Heart right ventricle (tissue), 16 donors: ENCODE data around the gene NR3C1. TPM values are rescaled to one million over a fixed set of nuclear protein-coding genes. Genes with fewer than 3 reads are reported as not detected.

Experiments
- ATAC-seq, 8 donors: fragments of 200-7000 bp; cut with Tn5 transposase; one replicate each; pipeline ENCODE4 v1.9.1; 2020; ENCODE audit warnings: mild to moderate bottlenecking in 8 of 8, moderate library complexity in 8 of 8, moderate number of reproducible peaks in 1 of 8
- DNase-seq, 2 donors: peaks; one replicate each; pipeline ENCODE4 v3.0.0-alpha.2; 2020
- H3K27ac ChIP-seq, 10 donors: fragments of 200-600 bp; sonication (generic) in 2 of 10; one replicate each; pipeline versions ENCODE4 v1.5.0 to v1.8.0; 2020 to 2022; ENCODE audit warnings: mild to moderate bottlenecking in 3 of 10
- H3K27me3 ChIP-seq, 7 donors: fragments of 200-600 bp; one replicate each; pipeline ENCODE4 v1.8.0; 2021 to 2022; ENCODE audit warnings: mild to moderate bottlenecking in 2 of 7
- H3K36me3 ChIP-seq, 9 donors: fragments of 200-600 bp; sonication (generic) in 1 of 9; one replicate each; pipeline versions ENCODE4 v1.5.0 to v1.8.0; 2020 to 2022; ENCODE audit warnings: mild to moderate bottlenecking in 2 of 9
- H3K4me1 ChIP-seq, 9 donors: fragments of 200-600 bp; sonication (generic) in 1 of 9; one replicate each; pipeline versions ENCODE4 v1.5.0 to v1.8.0; 2020 to 2022; ENCODE audit warnings: mild to moderate bottlenecking in 4 of 9
- H3K4me3 ChIP-seq, 10 donors: fragments of 200-600 bp; sonication (generic) in 2 of 10; one replicate each; pipeline versions ENCODE4 v1.5.0 to v1.8.0; 2020 to 2022; ENCODE audit warnings: mild to moderate bottlenecking in 7 of 10, moderate library complexity in 2 of 10
- H3K9me3 ChIP-seq, 11 donors: fragments of 200-600 bp in 10 of 11; sonication (generic) in 2 of 11; one replicate each; pipeline versions ENCODE4 v1.5.0 to v1.8.0; 2013 to 2022; ENCODE audit warnings: mild to moderate bottlenecking in 2 of 11, control low read depth in 1 of 11, moderate library complexity in 1 of 11
- CTCF ChIP-seq, 9 donors: fragments of 200-600 bp; sonication (generic) in 2 of 9; IDR thresholded peaks; one replicate each; pipeline versions ENCODE4 v1.5.0 to v1.8.0; 2021 to 2022; ENCODE audit warnings: antibody characterized with exemption in 9 of 9, mild to moderate bottlenecking in 5 of 9, moderate library complexity in 1 of 9
- WGBS, 2 donors: extraction: QIAGEN DNeasy Blood & Tissue Kit; methylation state at CpG; one replicate each; pipeline ENCODE4 v1.1.7; 2013; ENCODE audit warnings: inconsistent platforms in 1 of 2; 5-methylcytosine and 5-hydroxymethylcytosine counted together
- intact Hi-C, 10 donors: fragments of 100-400 bp; cut with DNase I; formaldehyde crosslinking; loops; one replicate each; pipeline versions ENCODE4 v1.11.1 to v1.14.2; 2022
- polyA plus RNA-seq, 2 donors: library from polyadenylated mRNA; stranded (reverse); fragments of 200-250 nt; gene quantifications; one replicate each; pipeline ENCODE4 v1.2.3, GENCODE V29; 2013
- total RNA-seq, 10 donors: library from RNA; stranded (reverse); fragmentation: NEBNext Ultra II Directional in 3 of 10; extraction: Animal tissue kit (Norgen Biotek cat#: 25700) in 3 of 10; gene quantifications; one replicate each; pipeline versions ENCODE4 v1.2.1 to v1.2.4, GENCODE V29; 2021 to 2023
- donor health status: Arrhythmogenic right ventricular cardiomyopathy.
- donor health status: ischemic (EF 13 %, LVEDD 7.1; RV severe dilation, severe dysfunction).
- donor health status: healthy with polysubstance abuse.
- donor health status: DM: no; HTN: yes; CAD: no.
- donor health status: DM: no; HTN: no; CAD: no.
- donor health status: ischemic (EF 25% LVEDD 6.9; RV normal size, moderate dysfunction).
- donor health status: ischemic (EF 25% LVEDD 5.7; RV mildly dilated, moderate dysfunction).
- donor health status: healthy.
- donor health status: DM: yes; HTN: yes; CAD: no.
- donor health status: Ischemic cardiomyopathy.
- donor health status: ischemic (EF 35%, LVEDD 5.7; RV mildly dilated, moderate dysfunction).
- donor health status: nonischemic (EF 11% LVEDD 7.7; RV severe dilation, severe dysfunction).
- donor health status: DM: yes; HTN: yes; CAD: no.
- donor health status: PGD.
- donor health status: ischemic (EF 29% LVEDD 5.4; RV normal size, mild dysfunction).
- donor health status: nonischemic (EF 23%, LVEDD 6.1; RV moderate dilation, normal function).

The NR3C1 gene
- total and polyA plus RNA-seq, 12 donors, result 11.0 to 62.3 (median 44.6) TPM

- H3K36me3 ChIP-seq, result no peaks in the 10 kb centered on the region
- WGBS, 2 donors, result 94 to 96% methylated on average over 11 of the region's 11 CpGs
- DNase-seq (no peak), ATAC-seq (no peak)
- H3K4me3 ChIP-seq, result no peak overlapping the region
- peaks cover 0 to 32% (median 10%) of the 10 kb centered on the region in 9 donors for H3K4me1 ChIP-seq
- H3K9me3 ChIP-seq, result no peaks in the 10 kb centered on the region
- H3K27ac ChIP-seq, result no peak overlapping the region
- intact Hi-C loops, result no loop called here
- no peaks in the 10 kb centered on the region for H3K27me3 ChIP-seq
- no peak for TF ChIP-seq CTCF (IDR thresholded peaks at IDR 0.05)
Measured at GRCh38 chr5:143245929-143246561, 157.4 kb downstream of the NR3C1 start.

- 72 to 97% methylated on average over 2 of the region's 2 CpGs for WGBS, 2 donors
- no peaks in the 10 kb centered on the region for H3K36me3 ChIP-seq
- no peaks in the 10 kb centered on the region for H3K27me3 ChIP-seq
- peak overlapping the region in 4 of 10 donors; percentile 53 to 76 (median 70) for H3K27ac ChIP-seq
- H3K9me3 ChIP-seq, result no peaks in the 10 kb centered on the region
- DNase-seq (no peak), ATAC-seq (no peak)
- intact Hi-C loops, result no loop called here
- no peak overlapping the region for H3K4me3 ChIP-seq
- no peak for TF ChIP-seq CTCF (IDR thresholded peaks at IDR 0.05)
- H3K4me1 ChIP-seq, result peaks cover 0 to 29% (median 10%) of the 10 kb centered on the region in 9 donors
Measured at GRCh38 chr5:143244990-143245389, 158.5 kb downstream of the NR3C1 start.

DNA sequence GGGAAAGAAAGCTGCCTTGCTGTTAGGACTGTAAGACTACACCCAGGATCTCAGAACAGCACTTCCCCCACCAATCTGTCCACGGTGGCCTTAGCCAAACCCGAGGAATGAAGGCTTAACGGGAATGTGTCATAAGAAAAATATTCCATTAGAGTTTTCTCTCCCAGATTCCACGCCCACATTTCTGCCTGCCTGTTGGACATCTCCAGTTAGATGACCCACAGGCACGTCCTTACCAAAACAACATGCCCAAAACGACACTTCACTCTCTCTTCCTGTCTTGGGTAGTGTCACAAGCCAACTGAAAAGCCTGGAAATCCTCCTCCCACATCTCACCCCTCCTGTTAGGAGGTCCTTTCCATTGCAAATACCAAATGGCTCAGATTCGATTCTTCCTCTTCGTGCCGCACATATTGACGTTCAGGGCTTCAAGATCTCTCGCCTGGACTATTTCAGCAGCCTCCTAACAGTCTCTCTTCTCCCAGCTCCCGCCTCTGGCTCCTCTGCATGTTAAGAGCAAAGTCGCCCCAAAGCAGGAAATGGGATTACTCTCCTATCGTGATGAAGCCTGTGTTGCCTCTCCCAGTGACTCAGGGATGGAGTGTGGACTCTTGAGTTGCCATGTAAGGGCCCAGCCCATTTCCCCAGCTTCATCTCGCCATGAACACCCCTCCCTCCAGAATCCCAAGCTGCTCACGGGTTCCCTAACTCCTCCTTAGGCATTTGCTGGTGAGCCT lies 159.3 kb downstream of the NR3C1 start:
- TF ChIP-seq CTCF (IDR thresholded peaks at IDR 0.05), result no peak
- Histone ChIP-seq H3K4me3 (peak overlapping the region in 5 of 10 donors; percentile 4 to 18 (median 15)), H3K27me3 (no peaks in the 10 kb centered on the region), H3K27ac (peak overlapping the region; percentile 13 to 76 (median 68)), H3K9me3 (no peaks in the 10 kb centered on the region), H3K36me3 (no peaks in the 10 kb centered on the region), H3K4me1 (peaks cover 0 to 21% (median 8%) of the 10 kb centered on the region in 9 donors)
- intact Hi-C loops, result no loop called here
- 55 to 66% methylated on average over 16 of the region's 16 CpGs for WGBS, 2 donors
- ATAC-seq, result peak; percentile 69 to 91 (median 88)
- DNase-seq, result peak in 1 of 2 donors; percentile 55

- H3K9me3 ChIP-seq, result no peaks in the 10 kb centered on the region
- no peak for TF ChIP-seq CTCF (IDR thresholded peaks at IDR 0.05)
- H3K36me3 ChIP-seq, result no peaks in the 10 kb centered on the region
- intact Hi-C loops, result no loop called here
- ATAC-seq, result no peak
- peak overlapping the region in 4 of 10 donors; percentile 26 to 76 (median 52) for H3K27ac ChIP-seq
- no peak for DNase-seq
- 91 to 96% methylated on average over 6 of the region's 6 CpGs for WGBS, 2 donors
- peaks cover 0 to 14% (median 4%) of the 10 kb centered on the region in 9 donors for H3K4me1 ChIP-seq
- H3K27me3 ChIP-seq, result no peaks in the 10 kb centered on the region
- no peak overlapping the region for H3K4me3 ChIP-seq
Measured at GRCh38 chr5:143243103-143243502, 160.4 kb downstream of the NR3C1 start.
